ENCODE measurements around the gene LAMA2.

The LAMA2 gene

GRCh38 chr6:129177801-129178200 lies 294.9 kb downstream of the LAMA2 start:
- Histone ChIP-seq H2AFZ (ENCODE audit: low read length) (no peak overlapping the region), H3K27ac (ENCODE audit: low read length) (no peak overlapping the region), H3K36me3 (replicated peaks; ENCODE audit: insufficient read depth, low read length) (no peaks in the 10 kb centered on the region), H3F3A (ENCODE audit: insufficient read depth, low read length) (no peaks in the 10 kb centered on the region), H3K9ac (ENCODE audit: low read length) (no peak overlapping the region), H3K27me3 (replicated peaks; ENCODE audit: insufficient read depth, low read length) (no peaks in the 10 kb centered on the region), H3K79me2 (ENCODE audit: low read length) (no peaks in the 10 kb centered on the region), H3K9me3 (replicated peaks; ENCODE audit: insufficient read depth, low read length) (no peaks in the 10 kb centered on the region), H3K4me1 (ENCODE audit: low read length) (no peaks in the 10 kb centered on the region), H4K20me1 (ENCODE audit: insufficient read depth, low read length) (no peaks in the 10 kb centered on the region), H3K9me2 (replicated peaks; ENCODE audit: insufficient read depth, low read length) (no peaks in the 10 kb centered on the region), H3K4me3 (ENCODE audit: low read length) (no peak overlapping the region), H3K4me2 (ENCODE audit: low read depth, low read length) (no peak overlapping the region)
- DNase-seq, result no peak
- TF ChIP-seq CTCF (IDR thresholded peaks at IDR 0.05; ENCODE audit: low read length) (no peak), EZH2phosphoT487 (IDR thresholded peaks at IDR 0.05; ENCODE audit: low read length) (no peak), EZH2 (optimal IDR thresholded peaks at IDR 0.05; ENCODE audit: low read depth, low read length) (no peak)

GRCh38 chr6:129179283-129179682 lies 296.3 kb downstream of the LAMA2 start:
- H3K9me2 ChIP-seq (replicated peaks; ENCODE audit: insufficient read depth, low read length), result no peaks in the 10 kb centered on the region
- no peak overlapping the region for H3K27ac ChIP-seq (ENCODE audit: low read length)
- no peaks in the 10 kb centered on the region for H4K20me1 ChIP-seq (ENCODE audit: insufficient read depth, low read length)
- no peak overlapping the region for H2AFZ ChIP-seq (ENCODE audit: low read length)
- no peak overlapping the region for H3K4me3 ChIP-seq (ENCODE audit: low read length)
- no peaks in the 10 kb centered on the region for H3K4me1 ChIP-seq (ENCODE audit: low read length)
- no peaks in the 10 kb centered on the region for H3K36me3 ChIP-seq (replicated peaks; ENCODE audit: insufficient read depth, low read length)
- no peaks in the 10 kb centered on the region for H3F3A ChIP-seq (ENCODE audit: insufficient read depth, low read length)
- H3K79me2 ChIP-seq (ENCODE audit: low read length), result no peaks in the 10 kb centered on the region
- DNase-seq, result no peak
- no peaks in the 10 kb centered on the region for H3K9me3 ChIP-seq (replicated peaks; ENCODE audit: insufficient read depth, low read length)
- no peak overlapping the region for H3K9ac ChIP-seq (ENCODE audit: low read length)
- TF ChIP-seq EZH2 (optimal IDR thresholded peaks at IDR 0.05; ENCODE audit: low read depth, low read length) (no peak), CTCF (IDR thresholded peaks at IDR 0.05; ENCODE audit: low read length) (no peak), EZH2phosphoT487 (IDR thresholded peaks at IDR 0.05; ENCODE audit: low read length) (no peak)
- H3K4me2 ChIP-seq (ENCODE audit: low read depth, low read length), result no peak overlapping the region
- H3K27me3 ChIP-seq (replicated peaks; ENCODE audit: insufficient read depth, low read length), result no peaks in the 10 kb centered on the region

GRCh38 chr6:129181001-129181400 lies 298.1 kb downstream of the LAMA2 start:
- Histone ChIP-seq H3K27ac (ENCODE audit: low read length) (no peak overlapping the region), H3K9ac (ENCODE audit: low read length) (no peak overlapping the region), H3K9me3 (replicated peaks; ENCODE audit: insufficient read depth, low read length) (no peaks in the 10 kb centered on the region), H4K20me1 (ENCODE audit: insufficient read depth, low read length) (no peaks in the 10 kb centered on the region), H3F3A (ENCODE audit: insufficient read depth, low read length) (no peaks in the 10 kb centered on the region), H3K79me2 (ENCODE audit: low read length) (no peaks in the 10 kb centered on the region), H3K9me2 (replicated peaks; ENCODE audit: insufficient read depth, low read length) (no peaks in the 10 kb centered on the region), H3K4me1 (ENCODE audit: low read length) (no peaks in the 10 kb centered on the region), H3K36me3 (replicated peaks; ENCODE audit: insufficient read depth, low read length) (no peaks in the 10 kb centered on the region), H3K27me3 (replicated peaks; ENCODE audit: insufficient read depth, low read length) (no peaks in the 10 kb centered on the region), H2AFZ (ENCODE audit: low read length) (no peak overlapping the region), H3K4me2 (ENCODE audit: low read depth, low read length) (no peak overlapping the region), H3K4me3 (ENCODE audit: low read length) (no peak overlapping the region)
- DNase-seq, result no peak
- no peak for TF ChIP-seq CTCF (IDR thresholded peaks at IDR 0.05; ENCODE audit: low read length)
- no peak for TF ChIP-seq EZH2phosphoT487 (IDR thresholded peaks at IDR 0.05; ENCODE audit: low read length)
- TF ChIP-seq EZH2 (optimal IDR thresholded peaks at IDR 0.05; ENCODE audit: low read depth, low read length), result no peak
